ENCODE measurements around the gene PRDM11. TPM values are rescaled to one million over a fixed set of nuclear protein-coding genes. Genes with fewer than 3 reads are reported as not detected.

The PRDM11 gene
- total RNA-seq, 1 donor from 2014 or later = 13.1 TPM

- no peak overlapping the region for H3K27ac Mint-ChIP-seq (ENCODE audit: unreplicated experiment)
- no peak for DNase-seq (ENCODE audit: low read depth, low spot score)
- no peaks in the 10 kb centered on the region for H3K36me3 Mint-ChIP-seq (ENCODE audit: low read depth)
- H3K27me3 Mint-ChIP-seq (ENCODE audit: low read depth) = no peaks in the 10 kb centered on the region
- H3K9me3 Mint-ChIP-seq = no peaks in the 10 kb centered on the region
- TF ChIP-seq CTCF (conservative IDR thresholded peaks at IDR 0.05) = no peak
- no peak overlapping the region for H3K4me3 Mint-ChIP-seq
- peaks cover 4% of the 10 kb centered on the region for H3K4me1 Mint-ChIP-seq
Measured at GRCh38 chr11:45165806-45166603, 19.6 kb downstream of the PRDM11 start.

- no peaks in the 10 kb centered on the region for H3K27me3 Mint-ChIP-seq (ENCODE audit: low read depth)
Measured at GRCh38 chr11:45166604-45166897, 20.1 kb downstream of the PRDM11 start.

GRCh38 chr11:45167283-45167682 is 20.8 kb downstream of the PRDM11 start:
- H3K4me1 Mint-ChIP-seq = peaks cover 4% of the 10 kb centered on the region
- no peak for DNase-seq (ENCODE audit: low read depth, low spot score)
- no peak for TF ChIP-seq CTCF (conservative IDR thresholded peaks at IDR 0.05)
- H3K27ac Mint-ChIP-seq (ENCODE audit: unreplicated experiment) = no peak overlapping the region
- H3K36me3 Mint-ChIP-seq (ENCODE audit: low read depth) = no peaks in the 10 kb centered on the region
- H3K27me3 Mint-ChIP-seq (ENCODE audit: low read depth) = no peaks in the 10 kb centered on the region
- H3K9me3 Mint-ChIP-seq = no peaks in the 10 kb centered on the region
- H3K4me3 Mint-ChIP-seq = no peak overlapping the region

More at GRCh38 chr11:45166604-45166897, 20.1 kb downstream of the PRDM11 start:
- Mint-ChIP-seq H3K9me3 (no peaks in the 10 kb centered on the region), H3K4me1 (peaks cover 4% of the 10 kb centered on the region), H3K27ac (ENCODE audit: unreplicated experiment) (no peak overlapping the region), H3K4me3 (no peak overlapping the region), H3K36me3 (ENCODE audit: low read depth) (no peaks in the 10 kb centered on the region)
- no peak for TF ChIP-seq CTCF (conservative IDR thresholded peaks at IDR 0.05)
- no peak for DNase-seq (ENCODE audit: low read depth, low spot score)

GRCh38 chr11:45168366-45169130 is 22.1 kb downstream of the PRDM11 start:
- no peaks in the 10 kb centered on the region for H3K4me1 Mint-ChIP-seq
- H3K9me3 Mint-ChIP-seq = no peaks in the 10 kb centered on the region
- no peaks in the 10 kb centered on the region for H3K36me3 Mint-ChIP-seq (ENCODE audit: low read depth)
- no peak overlapping the region for H3K27ac Mint-ChIP-seq (ENCODE audit: unreplicated experiment)
- no peak overlapping the region for H3K4me3 Mint-ChIP-seq
- TF ChIP-seq CTCF (conservative IDR thresholded peaks at IDR 0.05) = no peak
- DNase-seq (ENCODE audit: low read depth, low spot score) = no peak
- H3K27me3 Mint-ChIP-seq (ENCODE audit: low read depth) = no peaks in the 10 kb centered on the region

GRCh38 chr11:45169310-45170072 is 23.1 kb downstream of the PRDM11 start:
- Mint-ChIP-seq H3K4me3 (no peak overlapping the region), H3K9me3 (no peaks in the 10 kb centered on the region), H3K4me1 (no peaks in the 10 kb centered on the region), H3K36me3 (ENCODE audit: low read depth) (no peaks in the 10 kb centered on the region), H3K27ac (ENCODE audit: unreplicated experiment) (no peak overlapping the region), H3K27me3 (ENCODE audit: low read depth) (no peaks in the 10 kb centered on the region)
- DNase-seq (ENCODE audit: low read depth, low spot score) = no peak
- no peak for TF ChIP-seq CTCF (conservative IDR thresholded peaks at IDR 0.05)

Data from neural crest cell (in vitro differentiated cells).